ENCODE results near the gene MS4A8.

- TF ChIP-seq CTCF (IDR thresholded peaks at IDR 0.05; ENCODE audit: low read depth, low read length, poor library complexity, severe bottlenecking) (no peak), EZH2phosphoT487 (IDR thresholded peaks at IDR 0.05; ENCODE audit: borderline replicate concordance, low read length) (no peak)
These were observed 18.5 kb downstream of the MS4A8 start for GRCh38 chr11:60717956-60718355.

Measured in DOHH2 (cell line).